Mesendoderm (in vitro differentiated cells): ENCODE results near the gene FOXO1.
A peak's percentile ranks its signal among the peaks of the same experiment; 100 is the strongest.

Experiments used
- DNase-seq: peaks from one replicate; pipeline ENCODE4 v3.0.0; 2013
- H2AK5ac ChIP-seq: 2 replicates; pipeline ENCODE4 v1.6.1; 2013; ENCODE audit warnings: low read length, inconsistent platforms
- H2BK120ac ChIP-seq: 2 replicates; pipeline ENCODE4 v1.6.1; 2013; ENCODE audit warnings: low read depth, mild to moderate bottlenecking, low read length, moderate library complexity, mixed read lengths
- H2BK15ac ChIP-seq: replicated peaks from 2 replicates; pipeline ENCODE4 v1.6.1; 2013; ENCODE audit warnings: low read depth, mild to moderate bottlenecking, moderate library complexity
- H2BK5ac ChIP-seq: 2 replicates; pipeline ENCODE4 v1.6.1; 2013; ENCODE audit warnings: low read length, inconsistent platforms
- H3K18ac ChIP-seq: 2 replicates; pipeline ENCODE4 v1.6.1; 2013; ENCODE audit warnings: mild to moderate bottlenecking, low read length, mixed read lengths
- H3K23ac ChIP-seq: one replicate; pipeline ENCODE4 v1.6.1; 2013; ENCODE audit warnings: low read length
- H3K27ac ChIP-seq: 2 replicates; pipeline ENCODE4 v1.5.1; 2013; ENCODE audit warnings: low read depth, mild to moderate bottlenecking, inconsistent platforms, low read length, moderate library complexity
- H3K27me3 ChIP-seq: 2 replicates; pipeline ENCODE4 v1.6.1; 2013; ENCODE audit warnings: low read length, control low read depth, mild to moderate bottlenecking, inconsistent platforms; ENCODE audit not compliant: insufficient read depth, poor library complexity
- H3K36me3 ChIP-seq: 2 replicates; pipeline ENCODE4 v1.6.1; 2013; ENCODE audit warnings: low read length, inconsistent platforms; ENCODE audit not compliant: control insufficient read depth, insufficient read depth
- H3K4ac ChIP-seq: one replicate; pipeline ENCODE4 v1.6.1; 2013; ENCODE audit warnings: low read depth, mild to moderate bottlenecking, low read length, moderate library complexity
- H3K4me1 ChIP-seq: 2 replicates; pipeline ENCODE4 v1.6.1; 2013; ENCODE audit warnings: low read depth, low read length, inconsistent platforms; ENCODE audit not compliant: control insufficient read depth
- H3K4me2 ChIP-seq: 2 replicates; pipeline ENCODE4 v1.6.1; 2013; ENCODE audit warnings: low read length
- H3K4me3 ChIP-seq: 2 replicates; pipeline ENCODE4 v1.5.1; 2013; ENCODE audit warnings: mild to moderate bottlenecking, low read length
- H3K56ac ChIP-seq: one replicate; pipeline ENCODE4 v1.6.1; 2013; ENCODE audit warnings: low read length
- H3K79me1 ChIP-seq: 2 replicates; pipeline ENCODE4 v1.6.1; 2013; ENCODE audit warnings: low read length, inconsistent platforms
- H3K79me2 ChIP-seq: 2 replicates; pipeline ENCODE4 v1.6.1; 2013; ENCODE audit warnings: mild to moderate bottlenecking, low read length; ENCODE audit not compliant: control insufficient read depth, insufficient read depth
- H3K9ac ChIP-seq: 2 replicates; pipeline ENCODE4 v1.6.1; 2013; ENCODE audit warnings: low read length, inconsistent platforms
- H4K5ac ChIP-seq: one replicate; pipeline ENCODE4 v1.6.1; 2013; ENCODE audit warnings: low read length
- H4K8ac ChIP-seq: one replicate; pipeline ENCODE4 v1.6.1; 2013; ENCODE audit warnings: low read depth, mild to moderate bottlenecking, control low read depth, low read length, moderate library complexity
- WGBS: extraction: QIAGEN DNeasy Blood & Tissue Kit; methylation state at CpG from one replicate; pipeline ENCODE4 v1.1.7; 2013; ENCODE audit warnings: low lambda C conversion rate, missing lambda C conversion rate; ENCODE audit not compliant: insufficient coverage; ENCODE audit errors: extremely low coverage; 5-methylcytosine and 5-hydroxymethylcytosine counted together

FOXO1 gene

DNA sequence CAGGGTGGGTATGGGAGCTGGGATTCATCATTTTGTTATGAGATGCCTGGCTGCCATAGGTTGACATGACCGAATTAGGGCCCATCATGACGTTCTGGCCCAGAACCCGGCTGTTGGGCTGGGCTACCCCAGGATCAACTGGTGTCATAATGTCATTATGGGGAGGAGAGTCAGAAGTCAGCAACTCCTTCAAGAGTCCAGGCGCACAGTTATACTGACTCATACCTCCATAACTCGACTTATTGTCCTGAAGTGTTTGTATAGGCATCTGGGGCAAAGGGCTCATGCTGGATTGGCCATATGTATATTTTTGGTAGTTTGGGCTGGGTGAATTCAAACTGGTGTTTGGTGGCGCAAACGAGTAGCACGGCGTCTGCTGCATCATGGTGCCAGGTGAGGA, 106.5 kb downstream of the FOXO1 start:
- DNase-seq = no peak
- Histone ChIP-seq H3K9ac (no peak overlapping the region), H3K4me1 (peaks cover 13% of the 10 kb centered on the region), H3K79me2 (peaks cover 32% of the 10 kb centered on the region), H3K4me3 (no peak overlapping the region), H4K8ac (no peak overlapping the region), H3K36me3 (no peaks in the 10 kb centered on the region), H3K23ac (no peak overlapping the region), H2AK5ac (no peak overlapping the region), H2BK15ac (no peak overlapping the region), H3K27ac (no peak overlapping the region), H4K5ac (no peak overlapping the region), H3K56ac (no peak overlapping the region), H3K4ac (no peak overlapping the region), H3K79me1 (peaks cover 22% of the 10 kb centered on the region), H3K4me2 (no peak overlapping the region), H3K27me3 (no peaks in the 10 kb centered on the region), H3K18ac (no peak overlapping the region), H2BK5ac (no peak overlapping the region), H2BK120ac (no peak overlapping the region)
- no CpG with 5 or more reads among the region's 9 CpGs for WGBS

DNA sequence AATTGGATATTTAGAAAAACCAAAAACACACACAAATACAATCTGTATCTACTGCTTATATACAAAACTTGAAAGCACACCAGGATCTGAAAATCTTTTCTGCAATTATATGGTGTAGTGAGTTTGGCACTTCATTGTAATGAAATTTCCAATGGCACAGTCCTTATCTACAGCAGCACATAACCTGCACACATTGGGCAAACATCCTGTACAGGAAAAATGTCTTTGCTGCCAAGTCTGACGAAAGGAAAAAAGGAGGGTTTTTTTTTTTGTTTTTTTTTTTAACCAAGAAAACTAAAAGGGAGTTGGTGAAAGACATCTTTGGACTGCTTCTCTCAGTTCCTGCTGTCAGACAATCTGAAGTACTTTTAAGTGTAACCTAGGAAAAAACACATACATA, 107.8 kb downstream of the FOXO1 start:
- DNase-seq = no peak
- no peak overlapping the region for H3K4me3 ChIP-seq
- no peak overlapping the region for H3K18ac ChIP-seq
- no CpG with 5 or more reads among the region's 1 CpG for WGBS
- H2BK120ac ChIP-seq = no peak overlapping the region
- H3K56ac ChIP-seq = no peak overlapping the region
- no peak overlapping the region for H2AK5ac ChIP-seq
- H3K4ac ChIP-seq = no peak overlapping the region
- peaks cover 6% of the 10 kb centered on the region for H3K4me1 ChIP-seq
- no peak overlapping the region for H3K23ac ChIP-seq
- no peaks in the 10 kb centered on the region for H3K27me3 ChIP-seq
- H3K27ac ChIP-seq = no peak overlapping the region
- H2BK15ac ChIP-seq = no peak overlapping the region
- no peaks in the 10 kb centered on the region for H3K36me3 ChIP-seq
- no peak overlapping the region for H4K8ac ChIP-seq
- H4K5ac ChIP-seq = no peak overlapping the region
- H3K79me1 ChIP-seq = peaks cover 19% of the 10 kb centered on the region
- H3K4me2 ChIP-seq = no peak overlapping the region
- peaks cover 23% of the 10 kb centered on the region for H3K79me2 ChIP-seq
- H3K9ac ChIP-seq = no peak overlapping the region
- H2BK5ac ChIP-seq = no peak overlapping the region

DNA sequence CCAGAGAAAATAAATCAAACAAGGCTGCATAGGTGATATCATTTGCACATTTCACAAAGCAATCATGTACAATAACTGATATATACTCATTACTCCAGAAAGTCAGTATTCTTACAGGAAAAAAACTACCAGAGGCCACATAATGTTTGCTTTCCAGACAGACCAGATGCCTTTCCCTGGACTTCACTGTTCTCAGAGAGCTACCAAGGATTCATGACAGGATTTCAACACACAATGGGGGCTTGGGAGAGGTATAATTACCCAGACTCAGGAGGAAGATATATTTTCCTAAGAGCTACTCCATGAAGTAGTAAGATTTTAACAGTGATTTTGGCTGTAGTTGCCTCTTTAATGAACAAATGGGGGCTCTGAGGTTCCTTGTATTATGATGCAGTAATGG, 110.0 kb downstream of the FOXO1 start:
- Histone ChIP-seq H2BK5ac (no peak overlapping the region), H3K4me2 (no peak overlapping the region), H3K18ac (no peak overlapping the region), H2AK5ac (no peak overlapping the region), H3K27ac (no peak overlapping the region), H3K27me3 (no peaks in the 10 kb centered on the region), H2BK15ac (no peak overlapping the region), H3K4ac (no peak overlapping the region), H3K4me1 (peaks cover 6% of the 10 kb centered on the region), H3K79me2 (peaks cover 5% of the 10 kb centered on the region), H3K4me3 (no peak overlapping the region), H3K79me1 (peaks cover 5% of the 10 kb centered on the region), H3K9ac (no peak overlapping the region), H3K36me3 (no peaks in the 10 kb centered on the region), H3K56ac (no peak overlapping the region), H4K8ac (no peak overlapping the region), H2BK120ac (no peak overlapping the region), H3K23ac (no peak overlapping the region), H4K5ac (no peak overlapping the region)
- DNase-seq = no peak

DNA sequence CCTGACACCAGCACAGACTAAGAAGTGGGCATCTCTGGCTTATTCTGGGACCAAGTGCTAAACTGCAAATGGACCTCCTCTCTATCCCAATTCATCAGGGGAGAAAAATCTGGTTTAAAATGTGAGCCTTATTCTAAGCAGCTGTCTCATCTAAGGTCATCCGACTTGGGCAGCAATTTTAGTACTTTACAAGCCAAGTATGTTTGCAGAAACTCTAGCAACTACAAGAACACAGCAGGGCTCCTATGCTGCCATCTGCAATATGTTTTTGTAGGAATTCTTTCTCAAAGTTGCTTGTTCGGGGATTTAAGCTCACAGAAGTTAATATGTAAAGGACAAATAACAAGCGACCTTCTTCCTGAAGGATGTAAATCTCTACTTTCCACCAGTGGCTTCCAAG, 113.1 kb downstream of the FOXO1 start:
- Histone ChIP-seq H3K18ac (no peak overlapping the region), H4K8ac (no peak overlapping the region), H3K23ac (no peak overlapping the region), H3K4me3 (no peak overlapping the region), H2BK5ac (no peak overlapping the region), H3K56ac (no peak overlapping the region), H3K79me1 (peaks cover 2% of the 10 kb centered on the region), H3K27ac (no peak overlapping the region), H3K79me2 (peaks cover 3% of the 10 kb centered on the region), H3K9ac (no peak overlapping the region), H2AK5ac (no peak overlapping the region), H3K36me3 (no peaks in the 10 kb centered on the region), H3K4me1 (peaks cover 6% of the 10 kb centered on the region), H3K4me2 (no peak overlapping the region), H3K4ac (no peak overlapping the region), H2BK15ac (no peak overlapping the region), H4K5ac (no peak overlapping the region), H2BK120ac (no peak overlapping the region), H3K27me3 (no peaks in the 10 kb centered on the region)
- no CpG with 5 or more reads among the region's 3 CpGs for WGBS
- no peak for DNase-seq

DNA sequence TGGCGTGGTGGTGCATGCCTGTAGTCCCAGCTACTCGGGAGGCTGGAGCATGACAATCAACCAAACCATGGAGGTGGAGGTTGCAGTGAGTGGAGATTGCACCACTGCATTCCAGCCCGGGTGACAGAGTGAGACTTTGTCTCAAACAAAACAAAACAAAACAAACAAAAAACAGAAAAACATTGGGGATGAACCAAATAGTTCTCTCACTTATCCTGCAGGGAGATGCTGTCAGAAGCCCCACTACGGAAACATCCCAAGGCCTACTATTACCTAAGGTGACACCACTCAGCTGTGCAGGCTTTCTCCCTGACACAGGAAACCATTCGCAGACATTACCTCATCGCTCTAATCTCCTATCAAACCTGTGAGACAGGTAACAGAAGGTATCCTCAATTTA, 113.5 kb downstream of the FOXO1 start:
- WGBS = no CpG with 5 or more reads among the region's 6 CpGs
- H3K36me3 ChIP-seq = no peaks in the 10 kb centered on the region

DNA sequence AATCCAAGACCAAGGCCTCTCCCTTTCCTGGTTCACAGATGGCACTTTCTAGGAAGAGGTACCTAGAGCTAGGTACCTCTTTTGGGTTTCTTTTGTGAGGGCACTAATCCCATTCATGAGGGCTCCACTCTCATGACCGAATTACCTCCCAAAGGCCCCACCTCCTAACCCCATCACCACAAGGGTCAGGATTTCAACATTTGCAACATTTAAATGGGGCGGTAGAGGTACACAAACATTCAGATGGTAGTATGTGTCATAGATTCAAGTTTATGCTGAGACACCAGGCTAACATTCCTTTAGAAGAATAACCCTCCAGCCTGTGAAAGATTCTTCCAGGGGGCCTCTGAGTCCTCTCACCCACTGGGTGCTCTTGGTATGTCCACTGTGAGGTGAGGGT, 116.3 kb downstream of the FOXO1 start:
- no peak for DNase-seq
- no peak overlapping the region for H2BK15ac ChIP-seq
- H3K27ac ChIP-seq = no peak overlapping the region
- H2BK120ac ChIP-seq = no peak overlapping the region
- H3K4ac ChIP-seq = no peak overlapping the region
- no peak overlapping the region for H4K5ac ChIP-seq
- WGBS = no CpG with 5 or more reads among the region's 2 CpGs
- H3K27me3 ChIP-seq = no peaks in the 10 kb centered on the region
- H3K56ac ChIP-seq = no peak overlapping the region
- H3K36me3 ChIP-seq = no peaks in the 10 kb centered on the region
- H3K79me2 ChIP-seq = no peaks in the 10 kb centered on the region
- peaks cover 8% of the 10 kb centered on the region for H3K4me1 ChIP-seq
- no peak overlapping the region for H3K23ac ChIP-seq
- no peak overlapping the region for H3K9ac ChIP-seq
- H3K79me1 ChIP-seq = no peaks in the 10 kb centered on the region
- H2AK5ac ChIP-seq = no peak overlapping the region
- no peak overlapping the region for H3K18ac ChIP-seq
- no peak overlapping the region for H4K8ac ChIP-seq
- H3K4me2 ChIP-seq = no peak overlapping the region
- H3K4me3 ChIP-seq = no peak overlapping the region
- no peak overlapping the region for H2BK5ac ChIP-seq

More for the DNA sequence above, 113.5 kb downstream of the FOXO1 start:
- Histone ChIP-seq H3K79me1 (peaks cover 2% of the 10 kb centered on the region), H3K56ac (no peak overlapping the region), H3K9ac (no peak overlapping the region), H3K23ac (no peak overlapping the region), H3K79me2 (peaks cover 3% of the 10 kb centered on the region), H2AK5ac (no peak overlapping the region), H4K8ac (no peak overlapping the region), H2BK15ac (no peak overlapping the region), H3K4me2 (no peak overlapping the region), H3K27me3 (no peaks in the 10 kb centered on the region), H3K18ac (no peak overlapping the region), H2BK5ac (no peak overlapping the region), H3K4me3 (no peak overlapping the region), H3K4ac (no peak overlapping the region), H2BK120ac (no peak overlapping the region), H3K4me1 (peaks cover 6% of the 10 kb centered on the region), H4K5ac (no peak overlapping the region), H3K27ac (no peak overlapping the region)
- DNase-seq = peak; percentile 80
